ENCODE measurements around the gene NCLN.
A peak's percentile ranks its signal among the peaks of the same experiment; 100 is the strongest.
"Not testable (repeated sequence)": the region's sequence is repeated elsewhere in the genome, so short reads cannot be mapped to it uniquely, and the experiment has no call there.

Gene NCLN

GRCh38 chr19:3157096-3157845, 28.5 kb upstream of the NCLN start:
- DNase-seq = no peak

GRCh38 chr19:3159565-3159964, 26.2 kb upstream of the NCLN start:
- no peak for DNase-seq

GRCh38 chr19:3160219-3160618, 25.5 kb upstream of the NCLN start:
- DNase-seq = no peak

- DNase-seq = no peak
Measured at GRCh38 chr19:3161453-3161852, 24.3 kb upstream of the NCLN start.

GRCh38 chr19:3162418-3163229, 23.1 kb upstream of the NCLN start:
- no peak for DNase-seq

GRCh38 chr19:3163230-3163886, 22.4 kb upstream of the NCLN start:
- DNase-seq = peak; percentile 83

- no peak for DNase-seq
Measured at GRCh38 chr19:3163943-3164342, 21.8 kb upstream of the NCLN start.

GRCh38 chr19:3167533-3168272, 18.0 kb upstream of the NCLN start:
- DNase-seq = no peak

GRCh38 chr19:3171894-3172672, 13.6 kb upstream of the NCLN start:
- DNase-seq = no peak

GRCh38 chr19:3172673-3173000, 13.1 kb upstream of the NCLN start:
- DNase-seq = not testable (repeated sequence)

GRCh38 chr19:3175781-3176714, 9.7 kb upstream of the NCLN start:
- DNase-seq = no peak

- peak; percentile 82 for DNase-seq
Measured at GRCh38 chr19:3176715-3177501, 8.8 kb upstream of the NCLN start.

- peak; percentile 84 for DNase-seq
Measured at GRCh38 chr19:3178377-3178972, 7.3 kb upstream of the NCLN start, which contains the start of gene S1PR4. S1PR4 (plus strand) TSS chr19:3178769; CDS start chr19:3178793, 24 bp downstream.

- no peak for DNase-seq
Measured at GRCh38 chr19:3178973-3179738, 6.6 kb upstream of the NCLN start.

GRCh38 chr19:3179739-3180293, 5.9 kb upstream of the NCLN start:
- DNase-seq = peak; percentile 76

GRCh38 chr19:3183721-3184641, 1.7 kb upstream of the NCLN start:
- DNase-seq = no peak

GRCh38 chr19:3184847-3185460, 776 bp upstream of the NCLN start:
- DNase-seq = peak; percentile 80

Measured in activated CD8-positive, alpha-beta memory T cell treated with anti-CD3 and anti-CD28 coated beads, Interleukin-2, amount 50 U/mL, for 48 hours (primary cell).